Kidney (tissue), 14 donors: Measurements from ENCODE around the gene SORCS3. TPM values are rescaled to one million over a fixed set of nuclear protein-coding genes. Genes with fewer than 3 reads are reported as not detected.

Experiments used
- DNase-seq, 5 donors: peaks; one replicate each; pipeline ENCODE4 v3.0.0-alpha.2; 2013 to 2020
- FAIRE-seq: peaks from 2 replicates; lab custom pipeline; 2012; peaks lifted over from hg19 to GRCh38; lab: Jason Lieb, UNC
- H3K27ac ChIP-seq, 2 donors: one replicate each; pipeline ENCODE4 v1.7.0; 2013; ENCODE audit warnings: low read depth in 2 of 2, low read length in 2 of 2, inconsistent platforms in 1 of 2
- H3K27me3 ChIP-seq: one replicate; pipeline ENCODE4 v1.7.1; 2013; ENCODE audit warnings: low read length, inconsistent platforms; ENCODE audit not compliant: control insufficient read depth, insufficient read depth
- H3K36me3 ChIP-seq, 3 donors: one replicate each; pipeline versions ENCODE4 v1.7.0 to v1.7.1; 2013; ENCODE audit warnings: low read length in 3 of 3, control low read depth in 1 of 3, inconsistent platforms in 1 of 3; ENCODE audit not compliant: insufficient read depth in 3 of 3, control insufficient read depth in 2 of 3
- H3K4me1 ChIP-seq, 3 donors: one replicate each; pipeline versions ENCODE4 v1.7.0 to v1.7.1; 2013; ENCODE audit warnings: low read length in 3 of 3, inconsistent platforms in 1 of 3, low read depth in 1 of 3; ENCODE audit not compliant: control insufficient read depth in 2 of 3, insufficient read depth in 2 of 3
- H3K4me3 ChIP-seq, 3 donors: one replicate each; pipeline versions ENCODE4 v1.7.0 to v1.8.1; 2013; ENCODE audit warnings: low read length in 3 of 3, control low read depth in 1 of 3, inconsistent platforms in 1 of 3
- H3K9ac ChIP-seq, 3 donors: one replicate each; pipeline versions ENCODE4 v1.7.0 to v1.7.1; 2013; ENCODE audit warnings: low read length in 3 of 3, control low read depth in 1 of 3, inconsistent platforms in 1 of 3
- H3K9me3 ChIP-seq, 3 donors: one replicate each; pipeline versions ENCODE4 v1.7.0 to v1.7.1; 2013; ENCODE audit warnings: low read length in 3 of 3, control low read depth in 1 of 3, inconsistent platforms in 1 of 3; ENCODE audit not compliant: control insufficient read depth in 2 of 3, insufficient read depth in 1 of 3
- intact Hi-C: fragments of 100-400 bp; cut with DNase I; formaldehyde crosslinking; loops from one replicate; pipeline ENCODE4 v1.11.1; 2022
- polyA plus RNA-seq: library from polyadenylated mRNA; stranded (reverse); fragments of 350-450 nt; fragmentation: Illumina TruSeq; extraction: RNeasy Lipid Tissue Mini Kit (QIAGEN cat#74804); gene quantifications from one replicate; pipeline ENCODE4 v1.2.3, GENCODE V29; 2014; ENCODE audit warnings: low read depth, low replicate concordance; ENCODE audit not compliant: insufficient read depth
- total RNA-seq: library from RNA; stranded (reverse); fragmentation: NEBNext Ultra II Directional; extraction: Animal tissue kit (Norgen Biotek cat#: 25700); gene quantifications from one replicate; pipeline ENCODE4 v1.2.1, GENCODE V29; 2021
- TF ChIP-seq, protein P1 (sequence below): IDR thresholded peaks from 3 replicates; pipeline ENCODE4 v1.5.1; 2012; ENCODE audit warnings: mild to moderate bottlenecking, moderate library complexity, borderline replicate concordance; ENCODE audit not compliant: insufficient read depth; ENCODE audit errors: extremely low read depth
- donor health status: control.
- donor health status: control.
- donor health status: control.
- donor health status: control.
- donor health status: control.
- donor health status: DM: yes; HTN: yes; CAD: no.
- donor health status: Normal renal cell carcinoma (clear cell type).

Gene SORCS3
- total and polyA plus RNA-seq, 2 donors from 2014 or later, result 0.52 to 1.1 TPM

- DNase-seq (no peak), FAIRE-seq (no peak)
- H3K9ac ChIP-seq, result no peak overlapping the region
- H3K4me1 ChIP-seq, result no peaks in the 10 kb centered on the region
- H3K9me3 ChIP-seq, result no peaks in the 10 kb centered on the region
- no peak overlapping the region for H3K27ac ChIP-seq
- no peak overlapping the region for H3K4me3 ChIP-seq
- no peaks in the 10 kb centered on the region for H3K27me3 ChIP-seq
- intact Hi-C loops, result no loop called here
- no peaks in the 10 kb centered on the region for H3K36me3 ChIP-seq
- TF ChIP-seq, protein P1, sequence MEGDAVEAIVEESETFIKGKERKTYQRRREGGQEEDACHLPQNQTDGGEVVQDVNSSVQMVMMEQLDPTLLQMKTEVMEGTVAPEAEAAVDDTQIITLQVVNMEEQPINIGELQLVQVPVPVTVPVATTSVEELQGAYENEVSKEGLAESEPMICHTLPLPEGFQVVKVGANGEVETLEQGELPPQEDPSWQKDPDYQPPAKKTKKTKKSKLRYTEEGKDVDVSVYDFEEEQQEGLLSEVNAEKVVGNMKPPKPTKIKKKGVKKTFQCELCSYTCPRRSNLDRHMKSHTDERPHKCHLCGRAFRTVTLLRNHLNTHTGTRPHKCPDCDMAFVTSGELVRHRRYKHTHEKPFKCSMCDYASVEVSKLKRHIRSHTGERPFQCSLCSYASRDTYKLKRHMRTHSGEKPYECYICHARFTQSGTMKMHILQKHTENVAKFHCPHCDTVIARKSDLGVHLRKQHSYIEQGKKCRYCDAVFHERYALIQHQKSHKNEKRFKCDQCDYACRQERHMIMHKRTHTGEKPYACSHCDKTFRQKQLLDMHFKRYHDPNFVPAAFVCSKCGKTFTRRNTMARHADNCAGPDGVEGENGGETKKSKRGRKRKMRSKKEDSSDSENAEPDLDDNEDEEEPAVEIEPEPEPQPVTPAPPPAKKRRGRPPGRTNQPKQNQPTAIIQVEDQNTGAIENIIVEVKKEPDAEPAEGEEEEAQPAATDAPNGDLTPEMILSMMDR, result no peak
Observed at GRCh38 chr10:104731192-104731591, 90.1 kb downstream of the SORCS3 start.

- Histone ChIP-seq H3K9ac (no peak overlapping the region), H3K4me3 (no peak overlapping the region), H3K36me3 (no peaks in the 10 kb centered on the region), H3K4me1 (no peaks in the 10 kb centered on the region), H3K9me3 (no peaks in the 10 kb centered on the region), H3K27ac (no peak overlapping the region), H3K27me3 (no peaks in the 10 kb centered on the region)
- FAIRE-seq (no peak), DNase-seq (no peak)
- TF ChIP-seq, protein P1, result no peak
- intact Hi-C loops, result no loop called here
Observed at GRCh38 chr10:104732222-104732621, 91.1 kb downstream of the SORCS3 start.

- Histone ChIP-seq H3K4me3 (no peak overlapping the region), H3K27me3 (no peaks in the 10 kb centered on the region), H3K9me3 (no peaks in the 10 kb centered on the region), H3K27ac (no peak overlapping the region), H3K36me3 (no peaks in the 10 kb centered on the region), H3K4me1 (no peaks in the 10 kb centered on the region), H3K9ac (no peak overlapping the region)
- TF ChIP-seq, protein P1, result no peak
- DNase-seq (no peak), FAIRE-seq (no peak)
- intact Hi-C loops, result no loop called here
Observed at GRCh38 chr10:104734433-104734832, 93.3 kb downstream of the SORCS3 start.

DNA sequence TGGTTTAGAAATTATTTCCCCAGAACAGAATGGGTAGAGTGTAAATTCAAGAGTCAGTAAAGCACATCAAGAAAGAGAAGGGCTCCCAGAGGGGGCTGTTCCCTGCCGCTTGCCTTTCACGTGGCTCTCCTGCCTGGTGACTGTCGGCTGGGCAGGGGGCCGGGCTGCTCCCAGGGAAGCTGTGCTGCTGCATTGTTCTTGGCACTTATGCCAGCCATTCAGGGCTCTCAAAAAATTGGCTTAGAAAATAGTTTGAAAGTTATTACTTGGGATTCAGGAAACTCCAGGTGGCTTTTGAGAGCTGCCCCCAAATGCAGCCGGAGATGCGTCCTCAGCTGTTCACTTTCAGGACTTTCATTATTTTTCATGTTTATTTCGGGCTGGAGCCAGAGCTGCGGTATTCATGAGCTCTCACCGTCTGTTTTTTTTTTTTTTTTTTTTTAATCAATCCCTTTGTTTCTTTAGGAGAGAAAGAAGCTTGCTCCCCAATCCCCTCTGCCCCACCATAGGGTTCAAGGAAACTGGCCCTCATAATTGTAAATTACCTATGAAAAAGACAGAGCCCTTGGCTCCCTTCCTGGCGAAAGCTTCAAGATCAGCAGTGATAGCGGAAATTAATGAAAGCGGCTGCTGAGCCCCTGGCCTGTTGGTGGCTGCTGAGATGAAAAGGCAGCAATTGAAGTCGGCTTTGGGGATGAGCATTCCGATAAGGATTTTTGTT lies 94.1 kb downstream of the SORCS3 start:
- intact Hi-C loops, result no loop called here
- no peak overlapping the region for H3K4me3 ChIP-seq
- TF ChIP-seq, protein P1, result no peak
- H3K9me3 ChIP-seq, result no peaks in the 10 kb centered on the region
- FAIRE-seq (no peak), DNase-seq (peak in 3 of 5 donors; percentile 23 to 35 (median 30))
- H3K27me3 ChIP-seq, result no peaks in the 10 kb centered on the region
- no peak overlapping the region for H3K9ac ChIP-seq
- no peaks in the 10 kb centered on the region for H3K4me1 ChIP-seq
- no peaks in the 10 kb centered on the region for H3K36me3 ChIP-seq
- H3K27ac ChIP-seq, result no peak overlapping the region
